Thyroid gland (tissue), 4 donors: ENCODE data around the gene TAS1R3.

ENCODE experiments used
- POLR2A ChIP-seq, 2 donors: fragments of 450-650 bp; IDR thresholded peaks; one replicate each; pipeline ENCODE4 v1.6.1; 2017; ENCODE audit warnings: antibody characterized with exemption in 2 of 2, mild to moderate bottlenecking in 2 of 2, moderate library complexity in 1 of 2
- TF ChIP-seq, protein P1 (sequence below), 6 experiments: fragments of 200-600 bp in 3 of 6; fragments of 450-650 bp in 3 of 6; sonication (generic) in 3 of 6; IDR thresholded peaks; one replicate each; pipeline ENCODE4 v1.5.1; 2016 to 2019; ENCODE audit warnings: antibody characterized with exemption in 6 of 6, mild to moderate bottlenecking in 2 of 6, inconsistent platforms in 1 of 6, moderate library complexity in 1 of 6

- TF ChIP-seq, protein P1, sequence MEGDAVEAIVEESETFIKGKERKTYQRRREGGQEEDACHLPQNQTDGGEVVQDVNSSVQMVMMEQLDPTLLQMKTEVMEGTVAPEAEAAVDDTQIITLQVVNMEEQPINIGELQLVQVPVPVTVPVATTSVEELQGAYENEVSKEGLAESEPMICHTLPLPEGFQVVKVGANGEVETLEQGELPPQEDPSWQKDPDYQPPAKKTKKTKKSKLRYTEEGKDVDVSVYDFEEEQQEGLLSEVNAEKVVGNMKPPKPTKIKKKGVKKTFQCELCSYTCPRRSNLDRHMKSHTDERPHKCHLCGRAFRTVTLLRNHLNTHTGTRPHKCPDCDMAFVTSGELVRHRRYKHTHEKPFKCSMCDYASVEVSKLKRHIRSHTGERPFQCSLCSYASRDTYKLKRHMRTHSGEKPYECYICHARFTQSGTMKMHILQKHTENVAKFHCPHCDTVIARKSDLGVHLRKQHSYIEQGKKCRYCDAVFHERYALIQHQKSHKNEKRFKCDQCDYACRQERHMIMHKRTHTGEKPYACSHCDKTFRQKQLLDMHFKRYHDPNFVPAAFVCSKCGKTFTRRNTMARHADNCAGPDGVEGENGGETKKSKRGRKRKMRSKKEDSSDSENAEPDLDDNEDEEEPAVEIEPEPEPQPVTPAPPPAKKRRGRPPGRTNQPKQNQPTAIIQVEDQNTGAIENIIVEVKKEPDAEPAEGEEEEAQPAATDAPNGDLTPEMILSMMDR (IDR thresholded peaks at IDR 0.05) = no peak
- TF ChIP-seq POLR2A (IDR thresholded peaks at IDR 0.05) = no peak
Observed at GRCh38 chr1:1343811-1344421, 12.8 kb downstream of the TAS1R3 start.
